GM21529 (cell line): Measurements from ENCODE around the gene NTM.
"Not testable (repeated sequence)": the region's sequence is repeated elsewhere in the genome, so short reads cannot be mapped to it uniquely, and the experiment has no call there.

ENCODE experiments used
- ATAC-seq: cut with Tn5 transposase; IDR thresholded peaks from one replicate; pipeline ENCODE4 v1.9.1; 2021; ENCODE audit not compliant: unreplicated experiment

The NTM gene

GRCh38 chr11:131488238-131488637 lies 117.8 kb downstream of the NTM start:
- no peak for ATAC-seq

GRCh38 chr11:131491503-131491902 lies 121.1 kb downstream of the NTM start:
- ATAC-seq = no peak

- ATAC-seq = no peak
These were observed 125.0 kb downstream of the NTM start for GRCh38 chr11:131495423-131495822.

- not testable (repeated sequence) for ATAC-seq
These were observed 127.3 kb downstream of the NTM start for GRCh38 chr11:131497686-131498085.

- ATAC-seq = no peak
These were observed 128.3 kb downstream of the NTM start for GRCh38 chr11:131498631-131499160.

GRCh38 chr11:131499199-131499598 lies 128.8 kb downstream of the NTM start:
- ATAC-seq = no peak

GRCh38 chr11:131503017-131503416 lies 132.6 kb downstream of the NTM start:
- no peak for ATAC-seq

GRCh38 chr11:131504199-131504949 lies 134.0 kb downstream of the NTM start:
- ATAC-seq = no peak

- no peak for ATAC-seq
These were observed 135.9 kb downstream of the NTM start for GRCh38 chr11:131506348-131506747.

GRCh38 chr11:131510662-131511061 lies 140.2 kb downstream of the NTM start:
- ATAC-seq = no peak

GRCh38 chr11:131511794-131512193 lies 141.4 kb downstream of the NTM start:
- ATAC-seq = no peak

- ATAC-seq = no peak
These were observed 141.8 kb downstream of the NTM start for GRCh38 chr11:131512228-131512627.

GRCh38 chr11:131514062-131514461 lies 143.6 kb downstream of the NTM start:
- ATAC-seq = no peak

GRCh38 chr11:131518305-131518838 lies 148.0 kb downstream of the NTM start:
- no peak for ATAC-seq

- ATAC-seq = no peak
These were observed 152.4 kb downstream of the NTM start for GRCh38 chr11:131522851-131523250.

- no peak for ATAC-seq
These were observed 160.0 kb downstream of the NTM start for GRCh38 chr11:131530407-131530806.

GRCh38 chr11:131533149-131533548 lies 162.7 kb downstream of the NTM start:
- no peak for ATAC-seq

- no peak for ATAC-seq
These were observed 163.6 kb downstream of the NTM start for GRCh38 chr11:131533998-131534397.

- ATAC-seq = no peak
These were observed 164.2 kb downstream of the NTM start for GRCh38 chr11:131534611-131535010.

GRCh38 chr11:131536159-131536558 lies 165.7 kb downstream of the NTM start:
- ATAC-seq = no peak

GRCh38 chr11:131537196-131537595 lies 166.8 kb downstream of the NTM start:
- no peak for ATAC-seq

GRCh38 chr11:131537748-131538147 lies 167.3 kb downstream of the NTM start:
- ATAC-seq = no peak

GRCh38 chr11:131538322-131538721 lies 167.9 kb downstream of the NTM start:
- no peak for ATAC-seq
